HEK293 (cell line): Measurements from ENCODE around the gene SIK3.

Experiments
- BCL11B ChIP-seq: fragments of 450-650 bp; formaldehyde crosslinking; IDR thresholded peaks from 2 replicates; pipeline ENCODE4 v1.5.1; 2016; ENCODE audit warnings: low read depth, missing biosample characterization, missing genetic modification characterization
- GFI1B ChIP-seq: fragments of 450-650 bp; formaldehyde crosslinking; IDR thresholded peaks from 2 replicates; pipeline ENCODE4 v1.5.1; 2016; ENCODE audit warnings: missing biosample characterization, missing genetic modification characterization
- KLF16 ChIP-seq: fragments of 450-650 bp; formaldehyde crosslinking; IDR thresholded peaks from 2 replicates; pipeline ENCODE4 v1.5.1; 2017; ENCODE audit warnings: missing biosample characterization, missing genetic modification characterization
- MZF1 ChIP-seq: fragments of 450-650 bp; formaldehyde crosslinking; IDR thresholded peaks from 2 replicates; pipeline ENCODE4 v1.5.1; 2017; ENCODE audit warnings: missing biosample characterization, missing genetic modification characterization, borderline replicate concordance
- PRDM1 ChIP-seq: fragments of 450-650 bp; formaldehyde crosslinking; IDR thresholded peaks from 2 replicates; pipeline ENCODE4; 2016; ENCODE audit warnings: missing biosample characterization, missing genetic modification characterization
- SCRT1 ChIP-seq: fragments of 450-650 bp; formaldehyde crosslinking; IDR thresholded peaks from 2 replicates; pipeline ENCODE4 v1.5.1; 2016; ENCODE audit warnings: missing biosample characterization, missing genetic modification characterization, borderline replicate concordance
- SETDB1 ChIP-seq: IDR thresholded peaks from one replicate; pipeline ENCODE4 v1.6.1; 2017; ENCODE audit warnings: mild to moderate bottlenecking, low read length, moderate library complexity, mixed read lengths; ENCODE audit not compliant: insufficient read length
- SP3 ChIP-seq: fragments of 450-650 bp; formaldehyde crosslinking; IDR thresholded peaks from 2 replicates; pipeline ENCODE4 v1.5.1; 2016; ENCODE audit warnings: missing biosample characterization, missing genetic modification characterization
- TCF7L2 ChIP-seq: IDR thresholded peaks from 2 replicates; pipeline ENCODE4 v1.6.1; 2011; ENCODE audit warnings: low read depth, mild to moderate bottlenecking, inconsistent platforms, low read length, moderate library complexity, borderline replicate concordance
- TRIM28 ChIP-seq: IDR thresholded peaks from 2 replicates; pipeline ENCODE4 v1.6.1; 2011; ENCODE audit warnings: low read length, control low read depth, borderline replicate concordance
- ZBTB17 ChIP-seq: fragments of 450-650 bp; formaldehyde crosslinking; IDR thresholded peaks from 2 replicates; pipeline ENCODE4 v1.5.1; 2016; ENCODE audit warnings: missing biosample characterization, missing genetic modification characterization
- ZFP41 ChIP-seq: fragments of 450-650 bp; formaldehyde crosslinking; IDR thresholded peaks from 2 replicates; pipeline ENCODE4 v1.5.1; 2016; ENCODE audit warnings: missing biosample characterization, missing genetic modification characterization, borderline replicate concordance
- ZNF10 ChIP-seq: fragments of 450-650 bp; formaldehyde crosslinking; IDR thresholded peaks from 2 replicates; pipeline ENCODE4 v1.5.1; 2017; ENCODE audit warnings: missing biosample characterization, missing genetic modification characterization
- ZNF146 ChIP-seq: fragments of 450-650 bp; formaldehyde crosslinking; IDR thresholded peaks from 2 replicates; pipeline ENCODE4 v1.5.1; 2016; ENCODE audit warnings: missing biosample characterization, missing genetic modification characterization
- ZNF155 ChIP-seq: fragments of 450-650 bp; formaldehyde crosslinking; IDR thresholded peaks from 2 replicates; pipeline ENCODE4 v1.5.1; 2016; ENCODE audit warnings: missing biosample characterization, missing genetic modification characterization
- ZNF24 ChIP-seq: fragments of 450-650 bp; formaldehyde crosslinking; IDR thresholded peaks from 2 replicates; pipeline ENCODE4 v1.5.1; 2016; ENCODE audit warnings: missing biosample characterization, missing genetic modification characterization
- ZNF341 ChIP-seq: fragments of 450-650 bp; formaldehyde crosslinking; IDR thresholded peaks from 2 replicates; pipeline ENCODE4; 2016; ENCODE audit warnings: low read depth, missing biosample characterization, missing genetic modification characterization
- ZNF354C ChIP-seq: fragments of 450-650 bp; formaldehyde crosslinking; IDR thresholded peaks from 2 replicates; pipeline ENCODE4 v1.5.1; 2016; ENCODE audit warnings: missing biosample characterization, missing genetic modification characterization, low read depth, borderline replicate concordance
- ZNF423 ChIP-seq: fragments of 450-650 bp; formaldehyde crosslinking; IDR thresholded peaks from 2 replicates; pipeline ENCODE4 v1.5.1; 2016; ENCODE audit warnings: missing biosample characterization, missing genetic modification characterization
- ZNF521 ChIP-seq: fragments of 450-650 bp; formaldehyde crosslinking; IDR thresholded peaks from 2 replicates; pipeline ENCODE4 v1.5.1; 2017; ENCODE audit warnings: missing biosample characterization, mild to moderate bottlenecking, missing genetic modification characterization
- ZNF530 ChIP-seq: fragments of 450-650 bp; formaldehyde crosslinking; IDR thresholded peaks from 2 replicates; pipeline ENCODE4 v1.5.1; 2016; ENCODE audit warnings: low read depth, missing biosample characterization, missing genetic modification characterization
- ZNF555 ChIP-seq: fragments of 450-650 bp; formaldehyde crosslinking; conservative IDR thresholded peaks from 2 replicates; pipeline ENCODE4 v1.5.1; 2017; ENCODE audit warnings: missing biosample characterization, mild to moderate bottlenecking, missing genetic modification characterization, inconsistent platforms
- ZNF623 ChIP-seq: fragments of 450-650 bp; formaldehyde crosslinking; IDR thresholded peaks from 2 replicates; pipeline ENCODE4 v1.5.1; 2016; ENCODE audit warnings: missing biosample characterization, missing genetic modification characterization
- ZNF658 ChIP-seq: fragments of 450-650 bp; formaldehyde crosslinking; IDR thresholded peaks from 2 replicates; pipeline ENCODE4; 2016; ENCODE audit warnings: missing biosample characterization, missing genetic modification characterization
- ZSCAN23 ChIP-seq: fragments of 450-650 bp; formaldehyde crosslinking; IDR thresholded peaks from 2 replicates; pipeline ENCODE4 v1.5.1; 2016; ENCODE audit warnings: missing biosample characterization, missing genetic modification characterization
- TF ChIP-seq, protein P1 (sequence below): fragments of 450-650 bp; formaldehyde crosslinking; IDR thresholded peaks from 2 replicates; pipeline ENCODE4 v1.5.1; 2016; ENCODE audit warnings: missing biosample characterization, missing genetic modification characterization
- TF ChIP-seq, protein P2 (sequence below): fragments of 450-650 bp; formaldehyde crosslinking; IDR thresholded peaks from 2 replicates; pipeline ENCODE4 v1.5.1; 2017; ENCODE audit warnings: missing biosample characterization, missing genetic modification characterization
- TF ChIP-seq, protein P3 (sequence below): fragments of 450-650 bp; formaldehyde crosslinking; IDR thresholded peaks from 2 replicates; pipeline ENCODE4 v1.5.1; 2016; ENCODE audit warnings: missing biosample characterization, missing genetic modification characterization
- TF ChIP-seq, protein P4 (sequence below): fragments of 450-650 bp; formaldehyde crosslinking; IDR thresholded peaks from 2 replicates; pipeline ENCODE4 v1.5.1; 2016; ENCODE audit warnings: missing biosample characterization, missing genetic modification characterization
- TF ChIP-seq, protein P5 (sequence below): fragments of 450-650 bp; formaldehyde crosslinking; IDR thresholded peaks from 2 replicates; pipeline ENCODE4 v1.5.1; 2017; ENCODE audit warnings: missing biosample characterization, missing genetic modification characterization
- TF ChIP-seq, protein P6 (sequence below): fragments of 450-650 bp; formaldehyde crosslinking; IDR thresholded peaks from 2 replicates; pipeline ENCODE4 v1.5.1; 2016; ENCODE audit warnings: missing biosample characterization, missing genetic modification characterization, borderline replicate concordance

Gene SIK3

DNA sequence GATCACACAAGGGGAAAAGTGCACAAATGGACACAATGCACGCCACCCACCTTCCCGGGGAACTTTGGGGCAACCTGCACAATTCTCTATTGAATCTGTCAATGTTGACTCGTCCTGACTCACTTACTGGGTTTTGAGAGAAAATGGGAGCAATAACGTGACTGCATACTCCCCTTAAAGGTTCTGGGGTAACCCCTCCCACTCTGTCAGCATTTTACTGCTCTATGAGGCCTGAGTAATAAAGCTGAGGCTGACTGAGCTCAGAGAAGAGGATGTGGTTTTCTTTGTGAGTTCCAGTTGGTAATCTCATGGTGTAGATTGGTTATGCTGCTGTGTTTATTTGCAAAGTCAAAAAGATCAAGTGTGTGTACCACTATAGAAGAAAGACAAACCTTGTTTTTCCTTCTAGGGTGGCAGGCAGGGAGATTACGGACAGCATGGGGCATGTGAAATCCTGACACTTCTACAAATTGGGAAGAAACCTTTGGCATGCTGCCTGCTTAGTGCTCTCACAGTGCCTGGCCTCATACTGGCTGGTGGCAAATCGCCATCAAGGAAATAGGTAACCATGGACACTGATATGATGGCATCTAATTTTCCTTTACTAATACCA, 244.7 kb downstream of the SIK3 start (continued):
- TF ChIP-seq, protein P1, sequence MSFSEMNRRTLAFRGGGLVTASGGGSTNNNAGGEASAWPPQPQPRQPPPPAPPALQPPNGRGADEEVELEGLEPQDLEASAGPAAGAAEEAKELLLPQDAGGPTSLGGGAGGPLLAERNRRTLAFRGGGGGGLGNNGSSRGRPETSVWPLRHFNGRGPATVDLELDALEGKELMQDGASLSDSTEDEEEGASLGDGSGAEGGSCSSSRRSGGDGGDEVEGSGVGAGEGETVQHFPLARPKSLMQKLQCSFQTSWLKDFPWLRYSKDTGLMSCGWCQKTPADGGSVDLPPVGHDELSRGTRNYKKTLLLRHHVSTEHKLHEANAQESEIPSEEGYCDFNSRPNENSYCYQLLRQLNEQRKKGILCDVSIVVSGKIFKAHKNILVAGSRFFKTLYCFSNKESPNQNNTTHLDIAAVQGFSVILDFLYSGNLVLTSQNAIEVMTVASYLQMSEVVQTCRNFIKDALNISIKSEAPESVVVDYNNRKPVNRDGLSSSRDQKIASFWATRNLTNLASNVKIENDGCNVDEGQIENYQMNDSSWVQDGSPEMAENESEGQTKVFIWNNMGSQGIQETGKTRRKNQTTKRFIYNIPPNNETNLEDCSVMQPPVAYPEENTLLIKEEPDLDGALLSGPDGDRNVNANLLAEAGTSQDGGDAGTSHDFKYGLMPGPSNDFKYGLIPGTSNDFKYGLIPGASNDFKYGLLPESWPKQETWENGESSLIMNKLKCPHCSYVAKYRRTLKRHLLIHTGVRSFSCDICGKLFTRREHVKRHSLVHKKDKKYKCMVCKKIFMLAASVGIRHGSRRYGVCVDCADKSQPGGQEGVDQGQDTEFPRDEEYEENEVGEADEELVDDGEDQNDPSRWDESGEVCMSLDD (tag by site-specific recombination), result no peak
- TF ChIP-seq PRDM1 (tag by site-specific recombination), result no peak
- TF ChIP-seq ZNF658 (tag by site-specific recombination), result no peak
- TF ChIP-seq ZNF354C, result no peak
- peak; percentile 44 for TF ChIP-seq ZBTB17 (tag by site-specific recombination)
- TF ChIP-seq ZNF623, result no peak
- TF ChIP-seq, protein P2, sequence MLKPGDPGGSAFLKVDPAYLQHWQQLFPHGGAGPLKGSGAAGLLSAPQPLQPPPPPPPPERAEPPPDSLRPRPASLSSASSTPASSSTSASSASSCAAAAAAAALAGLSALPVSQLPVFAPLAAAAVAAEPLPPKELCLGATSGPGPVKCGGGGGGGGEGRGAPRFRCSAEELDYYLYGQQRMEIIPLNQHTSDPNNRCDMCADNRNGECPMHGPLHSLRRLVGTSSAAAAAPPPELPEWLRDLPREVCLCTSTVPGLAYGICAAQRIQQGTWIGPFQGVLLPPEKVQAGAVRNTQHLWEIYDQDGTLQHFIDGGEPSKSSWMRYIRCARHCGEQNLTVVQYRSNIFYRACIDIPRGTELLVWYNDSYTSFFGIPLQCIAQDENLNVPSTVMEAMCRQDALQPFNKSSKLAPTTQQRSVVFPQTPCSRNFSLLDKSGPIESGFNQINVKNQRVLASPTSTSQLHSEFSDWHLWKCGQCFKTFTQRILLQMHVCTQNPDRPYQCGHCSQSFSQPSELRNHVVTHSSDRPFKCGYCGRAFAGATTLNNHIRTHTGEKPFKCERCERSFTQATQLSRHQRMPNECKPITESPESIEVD (tag by site-specific recombination), result peak; percentile 99
- no peak for TF ChIP-seq ZNF555 (tag by site-specific recombination)
- no peak for TF ChIP-seq ZFP41 (tag by site-specific recombination)
- TF ChIP-seq ZNF521 (tag by site-specific recombination), result no peak
- peak; percentile 96 for TF ChIP-seq GFI1B (tag by site-specific recombination)
- no peak for TF ChIP-seq ZSCAN23
- no peak for TF ChIP-seq KLF16 (tag by site-specific recombination)
- 0 out of 2 replicates have a peak, but pooled peaks have one; percentile 33 for TF ChIP-seq ZNF423 (tag by site-specific recombination)
- peak; percentile 81; the same call in 1 of the 2 replicates for TF ChIP-seq ZNF24 (tag by site-specific recombination)
- TF ChIP-seq ZNF341 (tag by site-specific recombination), result no peak
- TF ChIP-seq, protein P3, sequence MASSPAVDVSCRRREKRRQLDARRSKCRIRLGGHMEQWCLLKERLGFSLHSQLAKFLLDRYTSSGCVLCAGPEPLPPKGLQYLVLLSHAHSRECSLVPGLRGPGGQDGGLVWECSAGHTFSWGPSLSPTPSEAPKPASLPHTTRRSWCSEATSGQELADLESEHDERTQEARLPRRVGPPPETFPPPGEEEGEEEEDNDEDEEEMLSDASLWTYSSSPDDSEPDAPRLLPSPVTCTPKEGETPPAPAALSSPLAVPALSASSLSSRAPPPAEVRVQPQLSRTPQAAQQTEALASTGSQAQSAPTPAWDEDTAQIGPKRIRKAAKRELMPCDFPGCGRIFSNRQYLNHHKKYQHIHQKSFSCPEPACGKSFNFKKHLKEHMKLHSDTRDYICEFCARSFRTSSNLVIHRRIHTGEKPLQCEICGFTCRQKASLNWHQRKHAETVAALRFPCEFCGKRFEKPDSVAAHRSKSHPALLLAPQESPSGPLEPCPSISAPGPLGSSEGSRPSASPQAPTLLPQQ (tag by site-specific recombination), result peak; percentile 32; the same call in 1 of the 2 replicates
- no peak for TF ChIP-seq TCF7L2
- TF ChIP-seq ZNF10 (tag by site-specific recombination), result no peak
- TF ChIP-seq, protein P4, sequence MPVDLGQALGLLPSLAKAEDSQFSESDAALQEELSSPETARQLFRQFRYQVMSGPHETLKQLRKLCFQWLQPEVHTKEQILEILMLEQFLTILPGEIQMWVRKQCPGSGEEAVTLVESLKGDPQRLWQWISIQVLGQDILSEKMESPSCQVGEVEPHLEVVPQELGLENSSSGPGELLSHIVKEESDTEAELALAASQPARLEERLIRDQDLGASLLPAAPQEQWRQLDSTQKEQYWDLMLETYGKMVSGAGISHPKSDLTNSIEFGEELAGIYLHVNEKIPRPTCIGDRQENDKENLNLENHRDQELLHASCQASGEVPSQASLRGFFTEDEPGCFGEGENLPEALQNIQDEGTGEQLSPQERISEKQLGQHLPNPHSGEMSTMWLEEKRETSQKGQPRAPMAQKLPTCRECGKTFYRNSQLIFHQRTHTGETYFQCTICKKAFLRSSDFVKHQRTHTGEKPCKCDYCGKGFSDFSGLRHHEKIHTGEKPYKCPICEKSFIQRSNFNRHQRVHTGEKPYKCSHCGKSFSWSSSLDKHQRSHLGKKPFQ (tag by site-specific recombination), result peak; percentile 75
- no peak for TF ChIP-seq MZF1 (tag by site-specific recombination)
- TF ChIP-seq SCRT1, result 0 out of 2 replicates have a peak, but pooled peaks have one; percentile 35
- TF ChIP-seq ZNF530 (tag by site-specific recombination), result no peak
- no peak for TF ChIP-seq SP3 (tag by site-specific recombination)
- TF ChIP-seq TRIM28, result no peak
- TF ChIP-seq ZNF146 (tag by site-specific recombination), result peak; percentile 59
- TF ChIP-seq, protein P5, sequence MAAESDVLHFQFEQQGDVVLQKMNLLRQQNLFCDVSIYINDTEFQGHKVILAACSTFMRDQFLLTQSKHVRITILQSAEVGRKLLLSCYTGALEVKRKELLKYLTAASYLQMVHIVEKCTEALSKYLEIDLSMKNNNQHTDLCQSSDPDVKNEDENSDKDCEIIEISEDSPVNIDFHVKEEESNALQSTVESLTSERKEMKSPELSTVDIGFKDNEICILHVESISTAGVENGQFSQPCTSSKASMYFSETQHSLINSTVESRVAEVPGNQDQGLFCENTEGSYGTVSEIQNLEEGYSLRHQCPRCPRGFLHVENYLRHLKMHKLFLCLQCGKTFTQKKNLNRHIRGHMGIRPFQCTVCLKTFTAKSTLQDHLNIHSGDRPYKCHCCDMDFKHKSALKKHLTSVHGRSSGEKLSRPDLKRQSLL, result no peak; the same call in 1 of the 2 replicates
- TF ChIP-seq SETDB1, result no peak
- TF ChIP-seq, protein P6, sequence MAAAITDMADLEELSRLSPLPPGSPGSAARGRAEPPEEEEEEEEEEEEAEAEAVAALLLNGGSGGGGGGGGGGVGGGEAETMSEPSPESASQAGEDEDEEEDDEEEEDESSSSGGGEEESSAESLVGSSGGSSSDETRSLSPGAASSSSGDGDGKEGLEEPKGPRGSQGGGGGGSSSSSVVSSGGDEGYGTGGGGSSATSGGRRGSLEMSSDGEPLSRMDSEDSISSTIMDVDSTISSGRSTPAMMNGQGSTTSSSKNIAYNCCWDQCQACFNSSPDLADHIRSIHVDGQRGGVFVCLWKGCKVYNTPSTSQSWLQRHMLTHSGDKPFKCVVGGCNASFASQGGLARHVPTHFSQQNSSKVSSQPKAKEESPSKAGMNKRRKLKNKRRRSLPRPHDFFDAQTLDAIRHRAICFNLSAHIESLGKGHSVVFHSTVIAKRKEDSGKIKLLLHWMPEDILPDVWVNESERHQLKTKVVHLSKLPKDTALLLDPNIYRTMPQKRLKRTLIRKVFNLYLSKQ (tag by site-specific recombination), result no peak
- TF ChIP-seq ZNF155 (tag by site-specific recombination), result no peak
- no peak for TF ChIP-seq BCL11B
